OCI-LY1 (cell line): ENCODE measurements around the gene ACTR3C.

Source experiments
- CTCF ChIP-seq: fragments of 200-600 bp; sonication (generic), shearing (Covaris generic); IDR thresholded peaks from 2 replicates; pipeline ENCODE4 v1.5.1; 2017; ENCODE audit warnings: mild to moderate bottlenecking, antibody characterized with exemption, low read length, moderate library complexity, mixed read lengths
- EZH2 ChIP-seq: fragments of 200-600 bp; sonication (generic), shearing (Covaris generic); IDR thresholded peaks from 2 replicates; pipeline ENCODE4 v1.8.0; 2017; ENCODE audit warnings: borderline replicate concordance, mixed run types, mild to moderate bottlenecking, antibody characterized with exemption, low read length, moderate library complexity, mixed read lengths

GRCh38 chr7:150329331-150330120, 6.2 kb upstream of the ACTR3C start:
- TF ChIP-seq CTCF (no peak), EZH2 (no peak)
